ENCODE data around the gene SRP14. TPM values are rescaled to one million over a fixed set of nuclear protein-coding genes. Genes with fewer than 3 reads are reported as not detected.

The SRP14 gene
- total and polyA plus RNA-seq, 7 donors: 304 to 467 (median 342) TPM

GRCh38 chr15:39987821-39988220 lies 51.2 kb downstream of the SRP14 start:
- WGBS, 2 donors: 31 to 68% methylated on average over 7 of the region's 7 CpGs
- Histone ChIP-seq H3K36me3 (peaks cover 25 to 78% (median 48%) of the 10 kb centered on the region in 4 donors), H3K27ac (no peak overlapping the region), H3K4me1 (no peaks in the 10 kb centered on the region), H3K9me3 (no peaks in the 10 kb centered on the region), H3K4me3 (no peak overlapping the region), H3K27me3 (no peaks in the 10 kb centered on the region)
- DNase-seq: no peak
- TF ChIP-seq EP300 (IDR thresholded peaks at IDR 0.05): no peak
- TF ChIP-seq POLR2AphosphoS5 (IDR thresholded peaks at IDR 0.05): no peak
- intact Hi-C loops (cut with DNase I): no loop called here

Other genes with a start within 250 kb of the SRP14 start
- 1 to 10 TPM; 3.1 to 7.9 (median 6.3) TPM for gene GPR176, start 118.9 kb downstream of the SRP14 start, total RNA-seq
- 1 to 10 TPM in 1 of 3 donors, under 1 TPM in 2; 0.23 to 3.9 (median 0.60) TPM for gene GPR176, start 118.9 kb downstream of the SRP14 start, polyA plus RNA-seq
- 10 to 100 TPM; 25.0 to 46.5 (median 29.0) TPM for gene EIF2AK4, start 105.1 kb downstream of the SRP14 start, total RNA-seq
- 10 to 100 TPM; 16.2 to 23.1 (median 22.0) TPM for gene EIF2AK4, start 105.1 kb downstream of the SRP14 start, polyA plus RNA-seq
- 10 to 100 TPM in 3 of 4 donors, 1 to 10 TPM in 1; 5.8 to 18.0 (median 14.8) TPM for gene BMF, start 69.7 kb upstream of the SRP14 start, total RNA-seq
- 10 to 100 TPM in 2 of 3 donors, 1 to 10 TPM in 1; 4.8 to 18.1 (median 15.5) TPM for gene BMF, start 69.7 kb upstream of the SRP14 start, polyA plus RNA-seq
- 1 to 10 TPM in 2 of 4 donors, under 1 TPM in 2; 0.33 to 3.6 (median 1.2) TPM for gene BUB1B, start 121.9 kb upstream of the SRP14 start, total RNA-seq
- gene BUB1B, start 121.9 kb upstream of the SRP14 start, polyA plus RNA-seq: 1 to 10 TPM in 2 of 3 donors, under 1 TPM in 1; 0.60 to 9.6 (median 1.8) TPM
- gene PAK6, start 199.9 kb upstream of the SRP14 start, total RNA-seq: 1 to 10 TPM in 3 of 4 donors, under 1 TPM in 1; 0.33 to 3.0 (median 1.2) TPM
- gene PAK6, start 199.9 kb upstream of the SRP14 start, polyA plus RNA-seq: 1 to 10 TPM; 1.2 to 2.8 (median 1.6) TPM
- gene ANKRD63, start 243.9 kb upstream of the SRP14 start, total RNA-seq: 1 to 10 TPM in 1 of 4 donors, not detected in 3; 1.6 TPM
- not detected for gene ANKRD63, start 243.9 kb upstream of the SRP14 start, polyA plus RNA-seq

Measured in sigmoid colon (tissue), 7 donors.